ENCODE results near the gene RAB33A.

- no peak for TF ChIP-seq ZBTB7A (tag by site-specific recombination; IDR thresholded peaks at IDR 0.05; ENCODE audit: low read depth)
- no peak for TF ChIP-seq ZNF221 (tag by site-specific recombination; IDR thresholded peaks at IDR 0.05; ENCODE audit: borderline replicate concordance)
- no peak for TF ChIP-seq TCF7L2 (IDR thresholded peaks at IDR 0.05; ENCODE audit: borderline replicate concordance, low read depth, low read length)
These were observed 8.4 kb upstream of the RAB33A start for GRCh38 chrX:130163398-130163797.
